GM21360 (cell line): ENCODE results near the gene NR2F1-AS1.

Experiments
- ATAC-seq: cut with Tn5 transposase; IDR thresholded peaks from one replicate; pipeline ENCODE4 v1.9.1; 2021; ENCODE audit warnings: mild to moderate bottlenecking, moderate library complexity; ENCODE audit not compliant: unreplicated experiment

Gene NR2F1-AS1

GRCh38 chr5:93580927-93581445 is at the start of gene NR2F1-AS1:
Gene NR2F1-AS1 (minus strand): TSS chr5:93581219.
- peak; percentile 31 for ATAC-seq

GRCh38 chr5:93626801-93627200 is 45.8 kb upstream of the NR2F1-AS1 start:
- ATAC-seq, result no peak

- ATAC-seq, result no peak
These were observed 42.1 kb upstream of the NR2F1-AS1 start for GRCh38 chr5:93623153-93623552.

GRCh38 chr5:93622240-93622885 is 41.3 kb upstream of the NR2F1-AS1 start:
- ATAC-seq, result no peak

GRCh38 chr5:93621327-93621798 is 40.3 kb upstream of the NR2F1-AS1 start:
- peak; percentile 24 for ATAC-seq

- peak; percentile 98 for ATAC-seq
These were observed 39.7 kb upstream of the NR2F1-AS1 start for GRCh38 chr5:93620487-93621326.

GRCh38 chr5:93616538-93617174 is 35.6 kb upstream of the NR2F1-AS1 start:
- no peak for ATAC-seq

- no peak for ATAC-seq
These were observed 31.8 kb upstream of the NR2F1-AS1 start for GRCh38 chr5:93612855-93613243.

- no peak for ATAC-seq
These were observed 31.2 kb upstream of the NR2F1-AS1 start for GRCh38 chr5:93611976-93612854.

- no peak for ATAC-seq
These were observed 30.4 kb upstream of the NR2F1-AS1 start for GRCh38 chr5:93611273-93611975.

GRCh38 chr5:93610581-93611272 is 29.7 kb upstream of the NR2F1-AS1 start:
- no peak for ATAC-seq

GRCh38 chr5:93609762-93610161 is 28.7 kb upstream of the NR2F1-AS1 start:
- no peak for ATAC-seq

GRCh38 chr5:93608855-93609254 is 27.8 kb upstream of the NR2F1-AS1 start:
- no peak for ATAC-seq

GRCh38 chr5:93607367-93608258 is 26.6 kb upstream of the NR2F1-AS1 start:
- ATAC-seq, result peak; percentile 83

GRCh38 chr5:93606382-93606752 is 25.3 kb upstream of the NR2F1-AS1 start:
- ATAC-seq, result no peak

- no peak for ATAC-seq
These were observed 23.9 kb upstream of the NR2F1-AS1 start for GRCh38 chr5:93604644-93605515.
